Stimulated activated CD8-positive, alpha-beta memory T cell treated with anti-CD3 and anti-CD28 coated beads, Interleukin-2, amount 100 ng/mL, for 48 hours (primary cell): Measurements from ENCODE around the gene KCNQ2.

Experiments used
- DNase-seq, 2 donors: peaks; one replicate each; pipeline ENCODE4 v3.0.0-alpha.2; 2020; ENCODE audit warnings: low read depth in 2 of 2

KCNQ2 gene

DNA sequence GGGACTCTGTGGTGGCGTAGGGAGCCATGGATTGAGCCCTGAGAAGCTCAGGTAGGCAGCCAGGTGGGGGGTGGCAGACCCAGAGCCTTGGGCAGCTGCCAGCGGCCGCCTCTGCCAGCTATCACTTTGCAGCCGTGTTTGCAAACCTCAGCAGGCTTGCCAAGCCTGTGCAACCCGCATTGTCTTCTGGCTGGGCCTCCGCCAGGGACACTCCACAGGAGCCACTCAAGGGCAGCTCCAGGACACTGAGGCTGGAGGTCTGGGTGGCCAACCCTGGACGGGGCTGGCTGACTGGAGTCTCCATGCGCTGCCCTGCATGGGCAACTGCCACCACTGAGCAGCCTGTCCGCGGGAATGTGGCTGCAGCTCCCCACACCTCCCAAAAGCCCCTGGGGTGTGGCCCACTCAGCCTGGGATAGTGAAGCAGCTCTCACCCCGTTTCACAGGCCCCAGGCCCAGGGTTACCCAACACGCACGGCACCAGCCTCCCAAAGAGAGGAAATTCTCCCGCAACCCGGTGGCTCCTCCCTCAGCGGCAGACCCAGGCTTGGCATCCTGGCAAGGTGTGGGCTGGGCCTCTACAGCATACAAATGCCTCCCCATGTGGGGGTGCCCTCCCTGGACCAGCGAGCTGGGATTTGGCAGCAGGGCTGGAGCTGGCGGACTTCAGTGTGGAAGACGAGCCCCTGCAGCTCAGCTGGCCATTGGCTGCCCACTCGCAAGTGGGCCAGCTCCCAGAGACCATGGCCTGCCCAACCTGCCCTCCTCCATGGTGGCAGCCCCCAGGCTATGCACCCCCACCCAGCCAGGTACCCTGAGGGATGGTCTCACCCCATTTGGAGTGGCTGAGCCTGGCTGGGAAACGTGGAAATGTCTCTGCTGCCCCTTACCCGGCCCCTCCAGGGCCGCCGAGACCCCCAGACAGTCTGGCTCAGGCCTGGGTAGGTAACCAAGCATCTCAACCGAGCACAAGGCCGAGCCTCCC, 114.2 kb downstream of the KCNQ2 start:
- DNase-seq: no peak

DNA sequence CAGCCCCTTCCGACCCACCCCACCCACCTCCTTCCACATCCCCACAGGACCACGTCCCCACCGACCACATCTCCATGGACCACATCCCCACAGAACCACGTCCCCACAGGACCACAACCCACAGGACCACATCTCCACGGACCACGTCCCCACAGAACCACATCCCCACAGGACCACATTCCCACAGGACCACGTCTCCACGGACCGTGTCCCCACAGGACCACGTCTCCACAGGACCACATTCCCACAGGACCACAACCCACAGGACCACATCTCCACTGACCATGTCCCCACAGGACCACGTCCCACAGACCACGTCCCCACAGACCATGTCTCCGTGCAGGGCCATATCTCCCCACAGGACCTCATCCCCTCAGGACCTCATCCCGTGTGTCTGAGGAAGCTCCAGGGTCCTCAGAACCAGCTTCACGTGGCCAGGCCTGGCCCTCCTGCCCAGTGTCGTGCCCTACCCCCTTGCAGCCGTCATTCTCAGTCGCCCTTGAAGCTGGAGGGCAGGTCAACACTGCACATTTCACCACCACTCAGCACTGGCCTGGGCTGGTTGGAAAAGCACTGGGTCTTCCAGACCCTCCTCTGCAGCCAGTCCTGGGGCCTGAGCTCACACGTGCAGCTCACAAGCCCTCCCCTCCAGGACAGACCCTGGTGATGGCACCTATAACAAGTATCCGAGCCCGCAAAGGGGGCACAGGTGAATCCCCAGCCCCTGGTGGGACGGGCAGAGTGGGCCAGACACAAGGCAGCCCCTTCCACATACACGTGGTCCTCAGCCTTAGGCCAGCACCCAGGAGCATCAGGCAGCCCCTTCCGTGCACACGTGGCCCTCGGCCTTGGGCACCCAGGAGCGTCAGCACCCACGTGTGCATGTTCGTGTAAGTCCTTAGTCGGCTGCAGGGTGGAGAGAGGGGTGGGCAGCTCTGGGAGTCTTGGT, 115.2 kb downstream of the KCNQ2 start:
- DNase-seq: no peak

DNA sequence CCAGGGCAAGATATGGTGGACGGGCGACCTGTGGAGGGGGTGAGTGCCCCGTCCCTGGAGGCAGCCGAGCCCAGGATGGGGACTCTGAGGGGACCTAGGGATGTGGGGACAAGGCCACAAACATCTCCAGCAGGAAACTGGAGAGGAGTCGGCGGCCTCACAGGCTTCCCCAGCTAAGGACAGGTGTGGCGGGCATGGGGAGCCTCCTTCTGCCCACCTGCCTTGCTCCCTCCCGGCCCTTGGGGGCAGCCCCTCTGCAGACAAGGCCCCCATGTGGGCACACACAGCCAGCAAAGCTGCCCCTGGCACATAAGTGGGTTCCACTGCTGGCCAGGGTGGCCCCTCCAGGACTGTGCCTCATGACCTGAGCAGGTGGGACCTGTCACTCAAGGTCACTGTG, 115.9 kb downstream of the KCNQ2 start:
- no peak for DNase-seq

DNA sequence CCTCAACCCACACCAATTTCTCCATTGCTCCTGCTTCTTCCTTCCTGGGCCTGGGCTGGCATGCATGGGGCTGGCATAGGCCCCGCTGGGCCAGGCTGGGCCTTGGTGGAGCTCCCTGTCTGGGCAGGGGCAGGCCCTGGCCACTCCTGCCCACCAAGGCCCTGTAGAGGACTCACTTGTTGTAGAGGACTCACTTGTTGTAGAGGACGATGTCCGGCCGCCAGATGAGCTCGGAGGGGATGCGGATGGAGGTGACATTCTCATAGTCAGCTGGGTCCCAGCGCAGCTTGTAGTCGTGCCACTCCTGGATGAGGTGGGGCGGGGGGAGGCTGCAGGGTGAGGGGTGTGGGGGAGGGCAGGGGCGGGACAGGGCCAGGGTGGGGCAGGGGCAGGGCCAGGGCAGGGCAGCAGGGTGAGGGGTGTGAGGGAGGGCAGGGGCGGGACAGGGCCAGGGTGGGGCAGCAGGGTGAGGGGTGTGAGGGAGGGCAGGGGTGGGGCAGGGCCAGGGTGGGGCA, 116.6 kb downstream of the KCNQ2 start:
- DNase-seq: no peak

DNA sequence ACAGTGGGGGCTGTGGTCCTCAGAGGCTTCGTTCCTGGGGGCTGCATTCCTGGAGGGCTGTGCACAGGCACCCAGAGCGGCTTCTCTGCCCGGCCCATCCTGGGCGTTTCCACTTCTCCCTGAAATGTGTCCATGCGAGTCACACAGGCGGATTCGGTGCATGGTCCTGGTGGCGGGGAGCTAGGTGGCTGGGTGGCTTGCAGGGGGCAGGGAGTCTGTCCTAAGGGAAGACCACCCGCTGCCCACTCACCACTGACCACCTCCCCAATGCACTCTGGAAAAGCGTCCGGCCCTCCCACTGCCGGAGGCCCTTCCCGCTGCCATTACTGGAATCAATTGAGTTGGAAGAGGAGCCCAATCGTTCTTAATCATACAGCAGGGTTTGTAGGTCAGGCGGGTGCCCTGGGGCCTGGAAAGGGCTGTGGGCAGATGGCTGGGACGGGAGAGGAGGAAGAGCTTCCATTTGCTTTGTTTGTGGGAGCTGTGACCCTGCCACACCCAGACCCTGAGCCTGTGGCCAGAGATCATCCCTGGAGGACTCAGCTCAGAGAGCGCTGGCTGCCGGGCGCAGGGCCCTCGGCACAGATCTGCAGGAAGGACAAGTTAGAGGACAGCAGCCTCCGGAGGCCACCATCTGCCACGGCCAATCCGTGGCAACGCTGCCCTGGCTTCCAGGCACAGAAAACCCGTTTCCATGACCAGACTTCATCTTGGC, 117.7 kb downstream of the KCNQ2 start:
- no peak for DNase-seq

DNA sequence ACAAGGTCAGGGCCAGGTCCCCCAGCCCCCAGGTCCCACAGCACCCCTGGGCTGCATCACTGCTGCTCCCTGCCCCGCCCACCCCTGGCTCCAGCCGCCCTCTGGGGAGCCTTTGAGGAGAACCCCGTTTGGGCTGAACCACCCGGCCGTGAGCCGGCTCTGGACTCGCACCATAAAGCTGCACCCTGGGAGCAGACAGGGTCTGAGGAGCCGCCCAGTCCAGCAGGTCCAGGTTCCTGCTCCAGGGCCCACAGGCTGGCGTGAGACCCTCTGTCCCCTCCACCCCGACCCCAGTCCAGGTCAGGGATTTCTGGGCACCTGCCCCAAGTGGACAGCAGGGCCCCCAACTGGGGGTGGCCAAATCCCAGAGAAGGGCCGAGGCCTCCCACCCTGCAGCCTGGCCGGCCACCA, 119.6 kb downstream of the KCNQ2 start:
- no peak for DNase-seq

GRCh38 chr20:63351811-63352591, 120.5 kb downstream of the KCNQ2 start:
- no peak for DNase-seq

GRCh38 chr20:63351326-63351700, 121.1 kb downstream of the KCNQ2 start:
- DNase-seq: no peak

DNA sequence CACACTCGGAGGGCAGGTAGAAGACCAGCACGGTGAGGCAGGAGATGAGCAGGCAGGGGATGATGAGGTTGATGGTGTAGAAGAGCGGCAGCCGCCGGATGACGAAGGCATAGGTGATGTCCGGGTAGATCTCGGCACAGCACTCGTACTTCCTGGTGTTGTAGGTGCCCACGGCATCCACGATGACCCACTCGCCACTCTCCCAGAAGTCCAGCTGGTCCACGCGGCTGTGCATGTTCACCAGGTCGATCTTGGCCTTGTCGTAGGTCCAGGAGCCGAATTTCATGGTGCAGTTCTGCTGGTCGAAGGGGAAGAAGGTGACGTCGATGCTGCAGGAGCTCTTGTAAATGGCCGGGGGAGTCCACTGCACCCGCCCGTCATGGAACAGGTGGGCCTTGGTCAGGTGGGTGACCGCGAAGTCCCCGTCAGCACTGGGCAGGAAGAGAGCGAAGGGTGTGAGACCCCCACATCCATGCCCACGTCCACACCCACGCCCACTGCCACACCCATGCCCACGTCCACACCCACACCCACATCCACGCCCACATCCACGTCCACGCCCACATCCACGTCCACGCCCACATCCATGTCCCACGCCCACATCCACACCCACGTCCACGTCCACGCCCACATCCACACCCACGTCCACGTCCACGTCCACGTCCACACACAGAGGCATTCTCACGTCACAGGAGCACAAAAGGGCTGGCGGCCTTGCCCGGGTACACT, 121.7 kb downstream of the KCNQ2 start:
- no peak for DNase-seq
